Stomach (tissue), 9 donors: ENCODE data around the gene CELF2. TPM values are rescaled to one million over a fixed set of nuclear protein-coding genes. Genes with fewer than 3 reads are reported as not detected.

Experiments used
- DNase-seq, 2 donors: peaks; one replicate each; pipeline versions ENCODE4 v3.0.0 to v3.0.0-alpha.2; 2013 to 2019
- H3K27ac ChIP-seq, 5 donors: fragments of 200-600 bp in 4 of 5; sonication (generic) in 4 of 5; one replicate each; pipeline ENCODE4 v1.5.1; 2013 to 2019; ENCODE audit warnings: mild to moderate bottlenecking in 1 of 5, moderate library complexity in 1 of 5
- H3K27me3 ChIP-seq, 3 donors: fragments of 200-600 bp; sonication (generic); one replicate each; pipeline ENCODE4 v1.5.1; 2017 to 2019; ENCODE audit warnings: mixed run types in 1 of 3
- H3K36me3 ChIP-seq, 4 donors: fragments of 200-600 bp; sonication (generic); 1 replicate in 3 of 4; 2 replicates in 1 of 4; pipeline ENCODE4 v1.5.1; 2016 to 2019
- H3K4me1 ChIP-seq, 4 donors: fragments of 200-600 bp; sonication (generic); one replicate each; pipeline ENCODE4 v1.5.1; 2016 to 2019
- H3K4me3 ChIP-seq, 4 donors: fragments of 200-600 bp; sonication (generic) in 3 of 4; one replicate each; pipeline ENCODE4 v1.5.1; 2016 to 2019; ENCODE audit warnings: mild to moderate bottlenecking in 1 of 4
- H3K9me3 ChIP-seq, 4 donors: fragments of 200-600 bp; sonication (generic); one replicate each; pipeline ENCODE4 v1.5.1; 2016 to 2019
- EP300 ChIP-seq: sonication (generic); formaldehyde crosslinking; IDR thresholded peaks from one replicate; pipeline ENCODE4 v1.6.1; 2017; ENCODE audit warnings: antibody characterized with exemption
- POLR2A ChIP-seq, 4 donors: fragments of 450-650 bp; IDR thresholded peaks; one replicate each; pipeline ENCODE4 v1.6.1; 2016; ENCODE audit warnings: antibody characterized with exemption in 4 of 4, control low read depth in 2 of 4, mild to moderate bottlenecking in 1 of 4, moderate library complexity in 1 of 4
- POLR2AphosphoS5 ChIP-seq, 3 donors: sonication (generic); formaldehyde crosslinking; IDR thresholded peaks; one replicate each; pipeline ENCODE4 v1.6.1; 2016; ENCODE audit warnings: antibody characterized with exemption in 3 of 3
- WGBS, 5 donors: extraction: QIAGEN DNeasy Blood & Tissue Kit in 3 of 5; methylation state at CpG; one replicate each; pipeline versions ENCODE4 v1.1.5 to v1.1.7; 2013 to 2018; 5-methylcytosine and 5-hydroxymethylcytosine counted together
- intact Hi-C: fragments of 100-400 bp; cut with DNase I; formaldehyde crosslinking; loops from one replicate; pipeline ENCODE4 v1.15.1; 2023; ENCODE audit warnings: low total_unique reads
- polyA plus RNA-seq, 3 donors: library from polyadenylated mRNA; stranded (reverse); fragments of 200-250 nt; gene quantifications; one replicate each; pipeline ENCODE4 v1.2.3, GENCODE V29; 2013
- total RNA-seq, 5 donors: library from RNA; depleted of rRNA; stranded (reverse); fragments of >200 nt; gene quantifications; one replicate each; pipeline versions ENCODE4 v1.1.0 to v1.2.3, GENCODE V29; 2014 to 2016
- TF ChIP-seq, protein P1 (sequence below), 7 experiments: fragments of 450-650 bp in 4 of 7; fragments of 200-600 bp in 3 of 7; sonication (generic) in 3 of 7; IDR thresholded peaks; one replicate each; pipeline ENCODE4 v1.5.1; 2016 to 2019; ENCODE audit warnings: antibody characterized with exemption in 7 of 7, control low read depth in 2 of 7, mild to moderate bottlenecking in 1 of 7
- donor health status: healthy with polysubstance abuse.
- donor health status: Bipolar disorder and iron deficiency.
- donor health status: healthy.

The CELF2 gene
- total and polyA plus RNA-seq, 8 donors, result 3.9 to 65.3 (median 36.1) TPM

DNA sequence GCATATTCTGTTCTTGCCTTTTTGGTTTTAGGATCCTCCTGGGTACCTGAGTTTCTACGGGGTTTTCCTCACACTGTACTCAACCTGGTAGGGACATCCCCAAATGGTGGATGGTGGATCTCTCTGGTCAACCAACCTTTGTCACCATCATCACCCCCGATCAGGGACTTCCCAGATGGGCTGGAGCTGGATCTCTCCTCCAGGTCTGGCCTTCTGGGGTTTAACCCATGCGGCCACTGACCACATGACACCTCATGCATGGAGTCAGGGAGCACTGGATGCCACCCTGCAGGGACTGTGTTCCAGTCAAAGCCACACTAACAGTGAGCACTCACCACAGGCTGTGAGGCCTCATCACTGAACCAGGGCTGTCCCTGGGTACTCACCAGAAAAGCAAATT, 80.0 kb downstream of the CELF2 start:
- Histone ChIP-seq H3K4me3 (no peak overlapping the region), H3K27ac (no peak overlapping the region), H3K4me1 (no peaks in the 10 kb centered on the region), H3K36me3 (no peaks in the 10 kb centered on the region), H3K27me3 (no peaks in the 10 kb centered on the region), H3K9me3 (no peaks in the 10 kb centered on the region)
- TF ChIP-seq EP300 (no peak), POLR2A (IDR thresholded peaks at IDR 0.05) (no peak), POLR2AphosphoS5 (IDR thresholded peaks at IDR 0.05) (no peak)
- TF ChIP-seq, protein P1, sequence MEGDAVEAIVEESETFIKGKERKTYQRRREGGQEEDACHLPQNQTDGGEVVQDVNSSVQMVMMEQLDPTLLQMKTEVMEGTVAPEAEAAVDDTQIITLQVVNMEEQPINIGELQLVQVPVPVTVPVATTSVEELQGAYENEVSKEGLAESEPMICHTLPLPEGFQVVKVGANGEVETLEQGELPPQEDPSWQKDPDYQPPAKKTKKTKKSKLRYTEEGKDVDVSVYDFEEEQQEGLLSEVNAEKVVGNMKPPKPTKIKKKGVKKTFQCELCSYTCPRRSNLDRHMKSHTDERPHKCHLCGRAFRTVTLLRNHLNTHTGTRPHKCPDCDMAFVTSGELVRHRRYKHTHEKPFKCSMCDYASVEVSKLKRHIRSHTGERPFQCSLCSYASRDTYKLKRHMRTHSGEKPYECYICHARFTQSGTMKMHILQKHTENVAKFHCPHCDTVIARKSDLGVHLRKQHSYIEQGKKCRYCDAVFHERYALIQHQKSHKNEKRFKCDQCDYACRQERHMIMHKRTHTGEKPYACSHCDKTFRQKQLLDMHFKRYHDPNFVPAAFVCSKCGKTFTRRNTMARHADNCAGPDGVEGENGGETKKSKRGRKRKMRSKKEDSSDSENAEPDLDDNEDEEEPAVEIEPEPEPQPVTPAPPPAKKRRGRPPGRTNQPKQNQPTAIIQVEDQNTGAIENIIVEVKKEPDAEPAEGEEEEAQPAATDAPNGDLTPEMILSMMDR (IDR thresholded peaks at IDR 0.05), result no peak
- intact Hi-C loops, result no loop called here
- DNase-seq, result no peak
- WGBS, 5 donors, result 88 to 94% (median 91%) methylated on average over 3 of the region's 3 CpGs

GRCh38 chr10:11098666-11099065, 81.0 kb downstream of the CELF2 start:
- H3K27me3 ChIP-seq, result no peaks in the 10 kb centered on the region
- H3K4me3 ChIP-seq, result no peak overlapping the region
- no peak overlapping the region for H3K27ac ChIP-seq
- 53 to 64% (median 61%) methylated on average over 10 of the region's 10 CpGs for WGBS, 5 donors
- H3K4me1 ChIP-seq, result no peaks in the 10 kb centered on the region
- DNase-seq, result peak in 1 of 2 donors; percentile 37
- H3K36me3 ChIP-seq, result no peaks in the 10 kb centered on the region
- no peaks in the 10 kb centered on the region for H3K9me3 ChIP-seq
- intact Hi-C loops, result no loop called here
- TF ChIP-seq EP300 (no peak), POLR2AphosphoS5 (IDR thresholded peaks at IDR 0.05) (no peak), POLR2A (IDR thresholded peaks at IDR 0.05) (no peak)
- TF ChIP-seq, protein P1 (IDR thresholded peaks at IDR 0.05), result no peak

DNA sequence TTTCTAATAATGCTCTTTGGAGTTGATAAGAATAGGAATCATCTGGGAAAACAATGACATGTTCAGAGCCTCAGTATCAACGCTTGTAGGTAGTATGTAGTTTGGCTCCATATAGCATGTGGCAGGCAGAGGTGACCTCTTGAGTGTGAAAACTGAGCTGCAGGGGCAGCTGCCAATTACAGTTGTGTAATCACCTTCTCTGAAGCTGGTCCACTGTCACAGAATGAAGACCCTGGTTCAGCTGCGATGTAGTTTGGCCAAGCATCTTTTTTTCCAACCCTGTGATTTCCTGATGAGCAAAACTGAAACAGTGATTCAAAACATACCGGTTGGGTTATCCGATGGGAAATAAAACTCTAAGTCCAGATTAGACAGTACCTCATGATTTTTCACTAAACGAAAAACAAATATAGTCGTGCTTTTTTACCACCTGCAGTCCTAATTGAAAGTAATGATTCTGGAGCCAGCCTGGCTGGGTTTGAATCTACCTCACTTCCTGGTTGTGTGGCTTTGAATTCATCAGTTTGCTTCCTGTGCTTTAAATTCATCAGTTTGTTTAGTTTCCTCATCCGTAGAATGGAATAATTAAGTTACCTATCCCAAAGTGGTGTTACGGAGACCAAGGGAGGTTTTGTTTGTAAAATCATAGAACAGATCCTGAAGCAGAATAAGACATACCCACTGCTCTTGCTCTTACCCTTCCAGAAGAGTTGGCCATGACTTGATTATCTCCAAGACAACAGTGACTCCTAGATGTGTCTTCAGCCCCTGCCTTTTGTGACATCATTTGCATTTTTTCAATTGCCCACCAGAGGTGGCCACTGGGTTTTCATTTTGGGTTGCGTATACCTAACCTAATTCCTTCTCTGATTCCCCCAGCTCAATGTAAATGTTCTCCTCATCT, 87.4 kb downstream of the CELF2 start:
- TF ChIP-seq POLR2A (IDR thresholded peaks at IDR 0.05), result no peak
- TF ChIP-seq, protein P1 (IDR thresholded peaks at IDR 0.05), result no peak
- no peak for TF ChIP-seq EP300
- TF ChIP-seq POLR2AphosphoS5 (IDR thresholded peaks at IDR 0.05), result no peak
- Histone ChIP-seq H3K36me3 (no peaks in the 10 kb centered on the region), H3K9me3 (peaks cover 0 to 10% (median 3%) of the 10 kb centered on the region in 4 donors), H3K27me3 (no peaks in the 10 kb centered on the region), H3K4me3 (no peak overlapping the region), H3K27ac (no peak overlapping the region), H3K4me1 (no peaks in the 10 kb centered on the region)
- intact Hi-C loops, result no loop called here
- no peak for DNase-seq
- WGBS, 5 donors, result 83 to 91% (median 86%) methylated on average over 9 of the region's 9 CpGs

GRCh38 chr10:11105676-11106004, 88.0 kb downstream of the CELF2 start:
- TF ChIP-seq, protein P1 (IDR thresholded peaks at IDR 0.05), result no peak
- Histone ChIP-seq H3K36me3 (no peaks in the 10 kb centered on the region), H3K27me3 (no peaks in the 10 kb centered on the region), H3K27ac (no peak overlapping the region), H3K9me3 (peaks cover 0 to 10% (median 3%) of the 10 kb centered on the region in 4 donors), H3K4me3 (no peak overlapping the region), H3K4me1 (no peaks in the 10 kb centered on the region)
- DNase-seq, result no peak
- WGBS, 5 donors, result 80 to 98% (median 90%) methylated on average over 2 of the region's 2 CpGs
- intact Hi-C loops, result no loop called here
